ENCODE measurements around the gene LUM.

The LUM gene

GRCh38 chr12:91077228-91077954 is 33.9 kb downstream of the LUM start:
- no peak overlapping the region for H3K4me3 ChIP-seq (ENCODE audit: low read depth, low read length)
- no peak for TF ChIP-seq CTCF (IDR thresholded peaks at IDR 0.05; ENCODE audit: low read depth, low read length, missing control alignments)
- no peak for DNase-seq (ENCODE audit: low read depth)

- H3K4me3 ChIP-seq (ENCODE audit: low read depth, low read length): no peak overlapping the region
- DNase-seq (ENCODE audit: low read depth): no peak
- TF ChIP-seq CTCF (IDR thresholded peaks at IDR 0.05; ENCODE audit: low read depth, low read length, missing control alignments): no peak
These were observed 36.4 kb downstream of the LUM start for GRCh38 chr12:91074851-91075250.

GRCh38 chr12:91074154-91074709 is 37.1 kb downstream of the LUM start:
- no peak for DNase-seq (ENCODE audit: low read depth)
- TF ChIP-seq CTCF (IDR thresholded peaks at IDR 0.05; ENCODE audit: low read depth, low read length, missing control alignments): no peak
- no peak overlapping the region for H3K4me3 ChIP-seq (ENCODE audit: low read depth, low read length)

GRCh38 chr12:91073426-91073825 is 37.9 kb downstream of the LUM start:
- TF ChIP-seq CTCF (IDR thresholded peaks at IDR 0.05; ENCODE audit: low read depth, low read length, missing control alignments): no peak
- DNase-seq (ENCODE audit: low read depth): no peak
- no peak overlapping the region for H3K4me3 ChIP-seq (ENCODE audit: low read depth, low read length)

GRCh38 chr12:91072931-91073330 is 38.4 kb downstream of the LUM start:
- no peak overlapping the region for H3K4me3 ChIP-seq (ENCODE audit: low read depth, low read length)
- TF ChIP-seq CTCF (IDR thresholded peaks at IDR 0.05; ENCODE audit: low read depth, low read length, missing control alignments): no peak
- DNase-seq (ENCODE audit: low read depth): no peak

- H3K4me3 ChIP-seq (ENCODE audit: low read depth, low read length): no peak overlapping the region
- no peak for DNase-seq (ENCODE audit: low read depth)
- TF ChIP-seq CTCF (IDR thresholded peaks at IDR 0.05; ENCODE audit: low read depth, low read length, missing control alignments): no peak
These were observed 40.4 kb downstream of the LUM start for GRCh38 chr12:91070936-91071335.

GRCh38 chr12:91065396-91065795 is 45.9 kb downstream of the LUM start:
- DNase-seq (ENCODE audit: low read depth): no peak
- TF ChIP-seq CTCF (IDR thresholded peaks at IDR 0.05; ENCODE audit: low read depth, low read length, missing control alignments): no peak
- no peak overlapping the region for H3K4me3 ChIP-seq (ENCODE audit: low read depth, low read length)
